HL-60 (cell line): ENCODE results near the gene DBN1.

Source experiments
- GABPA ChIP-seq: IDR thresholded peaks from 2 replicates; pipeline ENCODE4 v1.6.1; 2012; ENCODE audit warnings: low read depth
- SPI1 ChIP-seq: IDR thresholded peaks from 2 replicates; pipeline ENCODE4 v1.6.1; 2012; ENCODE audit warnings: low read depth, mild to moderate bottlenecking, borderline replicate concordance
- TF ChIP-seq, protein P1 (sequence below): IDR thresholded peaks from one replicate; pipeline ENCODE4 v1.5.1; 2011; ENCODE audit warnings: low read length, control low read depth, inconsistent platforms; ENCODE audit not compliant: insufficient read depth

DNA sequence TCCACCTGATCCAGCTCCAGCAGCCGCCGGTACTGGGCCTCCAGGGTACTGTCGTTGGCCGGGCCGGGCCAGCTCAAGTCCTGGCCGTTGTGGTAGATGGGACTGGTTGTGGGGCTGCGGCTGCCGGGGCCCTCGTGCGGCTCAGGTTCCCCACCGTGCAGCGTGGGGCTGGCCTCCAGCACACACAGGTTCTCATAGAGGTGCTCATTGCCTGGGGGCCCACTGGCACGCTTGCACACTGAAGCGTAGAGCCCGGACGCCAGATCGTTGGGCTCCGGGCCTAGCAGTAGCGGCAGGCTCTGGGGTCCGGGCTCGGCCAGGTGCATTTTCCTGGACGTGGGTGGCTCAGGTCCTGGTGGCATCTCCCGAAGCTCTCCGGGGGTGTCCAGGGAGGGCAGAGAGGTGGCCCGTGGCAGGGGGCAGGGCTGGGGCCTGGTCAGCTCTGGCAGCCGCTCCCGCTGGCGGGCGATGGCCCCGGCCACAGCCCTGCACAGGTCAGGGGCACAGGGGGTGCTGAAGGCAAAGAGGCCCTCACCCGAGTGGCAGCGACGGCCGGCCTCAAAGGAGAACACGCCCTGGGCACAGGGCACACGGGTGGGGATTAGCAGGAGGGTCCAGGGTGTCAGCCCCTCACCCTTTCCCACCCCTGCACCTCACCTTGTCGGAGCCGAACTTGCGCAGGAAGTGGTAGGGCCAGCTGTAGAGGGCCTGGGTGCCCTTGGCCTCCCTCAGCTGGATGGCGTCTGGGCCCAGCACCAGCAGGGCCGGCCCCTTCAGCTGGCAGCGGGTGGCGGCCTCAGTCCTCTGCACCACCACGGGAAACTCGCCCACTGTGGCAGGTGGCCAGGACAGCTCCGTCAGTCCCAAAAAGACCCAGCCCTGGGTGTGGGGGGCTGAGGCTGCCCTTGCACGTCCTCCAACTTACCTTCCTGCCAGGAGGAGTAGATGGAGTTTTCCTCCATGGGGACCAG lies 30.9 kb upstream of the DBN1 start:
- TF ChIP-seq, protein P1, sequence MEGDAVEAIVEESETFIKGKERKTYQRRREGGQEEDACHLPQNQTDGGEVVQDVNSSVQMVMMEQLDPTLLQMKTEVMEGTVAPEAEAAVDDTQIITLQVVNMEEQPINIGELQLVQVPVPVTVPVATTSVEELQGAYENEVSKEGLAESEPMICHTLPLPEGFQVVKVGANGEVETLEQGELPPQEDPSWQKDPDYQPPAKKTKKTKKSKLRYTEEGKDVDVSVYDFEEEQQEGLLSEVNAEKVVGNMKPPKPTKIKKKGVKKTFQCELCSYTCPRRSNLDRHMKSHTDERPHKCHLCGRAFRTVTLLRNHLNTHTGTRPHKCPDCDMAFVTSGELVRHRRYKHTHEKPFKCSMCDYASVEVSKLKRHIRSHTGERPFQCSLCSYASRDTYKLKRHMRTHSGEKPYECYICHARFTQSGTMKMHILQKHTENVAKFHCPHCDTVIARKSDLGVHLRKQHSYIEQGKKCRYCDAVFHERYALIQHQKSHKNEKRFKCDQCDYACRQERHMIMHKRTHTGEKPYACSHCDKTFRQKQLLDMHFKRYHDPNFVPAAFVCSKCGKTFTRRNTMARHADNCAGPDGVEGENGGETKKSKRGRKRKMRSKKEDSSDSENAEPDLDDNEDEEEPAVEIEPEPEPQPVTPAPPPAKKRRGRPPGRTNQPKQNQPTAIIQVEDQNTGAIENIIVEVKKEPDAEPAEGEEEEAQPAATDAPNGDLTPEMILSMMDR, result no peak
- TF ChIP-seq GABPA, result no peak
- no peak for TF ChIP-seq SPI1
